C4-2B (cell line): ENCODE measurements around the gene BBC3.

Experiments used
- CTCF ChIP-seq: fragments of 450-650 bp; conservative IDR thresholded peaks from 2 replicates; pipeline ENCODE4 v1.5.1; 2017; ENCODE audit warnings: mild to moderate bottlenecking
- ZFX ChIP-seq: fragments of 450-650 bp; IDR thresholded peaks from 2 replicates; pipeline ENCODE4 v1.6.1; 2017

- TF ChIP-seq CTCF (peak; percentile 87), ZFX (no peak)
These were observed 16.4 kb upstream of the BBC3 start for GRCh38 chr19:47247308-47247990.
